PFSK-1 (cell line): Measurements from ENCODE around the gene SUGP2.

Experiments
- POLR2AphosphoS5 ChIP-seq: IDR thresholded peaks from 2 replicates; pipeline ENCODE4 v1.6.1; 2012; ENCODE audit warnings: low read depth, mild to moderate bottlenecking, control low read depth, low read length, moderate library complexity
- REST ChIP-seq, 2 experiments: IDR thresholded peaks; 2 replicates each; pipeline versions ENCODE4 v1.6.1 to v1.8.0; 2011 to 2012; ENCODE audit warnings: low read depth in 2 of 2, low read length in 2 of 2, control low read depth in 1 of 2, inconsistent platforms in 1 of 2, mild to moderate bottlenecking in 1 of 2, moderate library complexity in 1 of 2; ENCODE audit not compliant: insufficient read depth in 1 of 2
- SIN3A ChIP-seq: IDR thresholded peaks from 2 replicates; pipeline ENCODE4 v1.6.1; 2012; ENCODE audit warnings: mild to moderate bottlenecking, low read length, moderate library complexity, borderline replicate concordance; ENCODE audit not compliant: insufficient read depth
- TAF1 ChIP-seq: IDR thresholded peaks from 2 replicates; pipeline ENCODE4 v1.6.1; 2012; ENCODE audit warnings: low read length, control low read depth, borderline replicate concordance; ENCODE audit not compliant: insufficient read depth

GRCh38 chr19:19033176-19033425 is 216 bp downstream of the SUGP2 start:
- TF ChIP-seq REST (IDR thresholded peaks at IDR 0.05; ENCODE audit: insufficient read depth in 1 of 2, low read depth in 2 of 2, low read length in 2 of 2) (no peak; a peak in 1 of 4 replicates), POLR2AphosphoS5 (no peak), SIN3A (no peak), TAF1 (no peak)
